Loucy (cell line): Measurements from ENCODE around the gene SLC30A9.

Experiments used
- H2AFZ ChIP-seq: fragments of 200-600 bp; sonication (generic); 2 replicates; pipeline ENCODE4 v1.6.0; 2016; ENCODE audit warnings: antibody characterized with exemption, mild to moderate bottlenecking, low read length, moderate library complexity
- H3F3A ChIP-seq: fragments of 200-600 bp; 2 replicates; pipeline ENCODE4 v1.6.0; 2016; ENCODE audit warnings: antibody characterized with exemption, low read depth, mild to moderate bottlenecking
- H3K27me3 ChIP-seq: fragments of 200-600 bp; sonication (generic); 2 replicates; pipeline ENCODE4 v1.6.1; 2014; ENCODE audit warnings: low read length, mild to moderate bottlenecking; ENCODE audit not compliant: insufficient read depth, poor library complexity, severe bottlenecking
- H3K36me3 ChIP-seq: fragments of 200-600 bp; sonication (generic); 2 replicates; pipeline ENCODE4 v1.6.1; 2016; ENCODE audit warnings: low read length; ENCODE audit not compliant: insufficient read depth
- H3K4me1 ChIP-seq: fragments of 200-600 bp; sonication (generic); 2 replicates; pipeline ENCODE4 v1.5.1; 2014; ENCODE audit warnings: low read length, mild to moderate bottlenecking; ENCODE audit not compliant: insufficient read depth, poor library complexity, severe bottlenecking
- H3K4me2 ChIP-seq: fragments of 200-600 bp; sonication (generic); 2 replicates; pipeline ENCODE4 v1.6.0; 2014; ENCODE audit warnings: antibody characterized with exemption, low read length, low read depth, mild to moderate bottlenecking; ENCODE audit not compliant: poor library complexity, severe bottlenecking
- H3K4me3 ChIP-seq: fragments of 200-600 bp; sonication (generic); 2 replicates; pipeline ENCODE4 v1.5.1; 2014; ENCODE audit warnings: low read length, mild to moderate bottlenecking, mixed read lengths; ENCODE audit not compliant: poor library complexity, severe bottlenecking
- H3K79me2 ChIP-seq: fragments of 200-600 bp; sonication (generic); 2 replicates; pipeline ENCODE4 v1.6.1; 2014; ENCODE audit warnings: low read length; ENCODE audit not compliant: insufficient read depth
- H3K9ac ChIP-seq: fragments of 200-600 bp; sonication (generic); 2 replicates; pipeline ENCODE4 v1.6.0; 2014; ENCODE audit warnings: mild to moderate bottlenecking, low read depth, low read length, moderate library complexity; ENCODE audit not compliant: poor library complexity, severe bottlenecking
- H3K9me2 ChIP-seq: fragments of 200-600 bp; sonication (generic); replicated peaks from 2 replicates; pipeline ENCODE4 v1.6.1; 2016; ENCODE audit warnings: low read depth, low read length, mixed read lengths
- H3K9me3 ChIP-seq: fragments of 200-600 bp; sonication (generic); 2 replicates; pipeline ENCODE4 v1.6.1; 2014; ENCODE audit warnings: mild to moderate bottlenecking, antibody characterized with exemption, low read length, low read depth; ENCODE audit not compliant: insufficient read depth
- H4K20me1 ChIP-seq: fragments of 200-600 bp; sonication (generic); 2 replicates; pipeline ENCODE4 v1.6.0; 2014; ENCODE audit warnings: antibody characterized with exemption, low read length, mild to moderate bottlenecking; ENCODE audit not compliant: insufficient read depth, poor library complexity, severe bottlenecking
- EZH2phosphoT487 ChIP-seq: fragments of 200-600 bp; IDR thresholded peaks from 2 replicates; pipeline ENCODE4 v1.6.1; 2018; ENCODE audit warnings: antibody characterized with exemption, mild to moderate bottlenecking, moderate library complexity, borderline replicate concordance
- TF ChIP-seq, protein P1 (sequence below): fragments of 200-600 bp; sonication (generic); conservative IDR thresholded peaks from 2 replicates; pipeline ENCODE4 v1.5.1; 2014; ENCODE audit warnings: mild to moderate bottlenecking, antibody characterized with exemption, low read length

SLC30A9 gene

DNA sequence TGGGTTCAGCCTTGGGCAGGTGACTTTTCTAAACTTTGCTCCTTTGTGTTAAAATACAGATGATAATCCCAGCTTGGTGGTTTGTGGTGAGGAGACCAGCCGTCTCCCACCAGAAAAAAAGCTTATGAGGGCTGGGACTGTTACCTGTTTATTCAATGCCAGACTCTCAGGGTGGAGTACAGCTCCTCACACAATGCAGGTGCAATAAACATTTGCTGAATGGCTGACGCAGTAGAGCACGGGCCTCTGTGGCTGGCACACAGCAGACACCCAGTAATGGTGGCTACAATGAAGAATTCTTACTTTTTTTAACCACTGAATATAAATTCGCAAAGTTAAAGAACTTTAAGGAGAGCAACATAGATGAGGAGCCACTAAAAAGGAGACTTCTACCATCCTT lies 131.9 kb downstream of the SLC30A9 start:
- Histone ChIP-seq H3K79me2 (no peaks in the 10 kb centered on the region), H3K4me1 (no peaks in the 10 kb centered on the region), H3K4me3 (no peak overlapping the region), H3F3A (no peaks in the 10 kb centered on the region), H4K20me1 (no peaks in the 10 kb centered on the region), H3K27me3 (no peaks in the 10 kb centered on the region), H3K36me3 (no peaks in the 10 kb centered on the region), H3K9me2 (no peaks in the 10 kb centered on the region), H3K4me2 (no peak overlapping the region), H3K9me3 (no peaks in the 10 kb centered on the region), H2AFZ (no peak overlapping the region), H3K9ac (no peak overlapping the region)
- no peak for TF ChIP-seq EZH2phosphoT487
- TF ChIP-seq, protein P1, sequence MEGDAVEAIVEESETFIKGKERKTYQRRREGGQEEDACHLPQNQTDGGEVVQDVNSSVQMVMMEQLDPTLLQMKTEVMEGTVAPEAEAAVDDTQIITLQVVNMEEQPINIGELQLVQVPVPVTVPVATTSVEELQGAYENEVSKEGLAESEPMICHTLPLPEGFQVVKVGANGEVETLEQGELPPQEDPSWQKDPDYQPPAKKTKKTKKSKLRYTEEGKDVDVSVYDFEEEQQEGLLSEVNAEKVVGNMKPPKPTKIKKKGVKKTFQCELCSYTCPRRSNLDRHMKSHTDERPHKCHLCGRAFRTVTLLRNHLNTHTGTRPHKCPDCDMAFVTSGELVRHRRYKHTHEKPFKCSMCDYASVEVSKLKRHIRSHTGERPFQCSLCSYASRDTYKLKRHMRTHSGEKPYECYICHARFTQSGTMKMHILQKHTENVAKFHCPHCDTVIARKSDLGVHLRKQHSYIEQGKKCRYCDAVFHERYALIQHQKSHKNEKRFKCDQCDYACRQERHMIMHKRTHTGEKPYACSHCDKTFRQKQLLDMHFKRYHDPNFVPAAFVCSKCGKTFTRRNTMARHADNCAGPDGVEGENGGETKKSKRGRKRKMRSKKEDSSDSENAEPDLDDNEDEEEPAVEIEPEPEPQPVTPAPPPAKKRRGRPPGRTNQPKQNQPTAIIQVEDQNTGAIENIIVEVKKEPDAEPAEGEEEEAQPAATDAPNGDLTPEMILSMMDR, result no peak

DNA sequence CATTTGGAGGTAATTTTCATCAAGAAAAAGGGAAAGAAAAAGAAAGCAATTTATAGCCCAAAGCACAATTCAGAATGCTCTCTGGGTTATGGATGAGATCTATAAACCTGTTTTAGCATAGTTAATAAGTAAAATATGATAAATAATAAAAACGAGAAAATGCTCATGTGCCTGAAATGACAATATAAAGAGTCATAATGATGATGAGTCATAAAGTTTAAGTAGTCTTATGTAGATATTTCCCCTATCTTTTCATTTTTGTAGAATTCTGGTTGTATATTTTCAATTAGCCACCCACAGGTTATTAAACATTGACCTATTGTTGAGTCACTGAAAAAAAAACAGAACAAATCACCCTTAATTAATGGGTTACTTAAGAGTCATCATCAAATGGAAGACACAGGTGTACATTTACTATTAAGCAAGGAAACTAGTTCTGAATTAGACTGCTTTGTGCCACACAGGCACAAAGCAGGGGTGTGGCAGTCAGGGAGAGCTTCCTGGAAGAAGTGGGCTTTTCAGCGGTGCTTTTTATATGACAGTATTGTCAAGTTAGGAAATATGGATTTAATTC lies 132.8 kb downstream of the SLC30A9 start:
- no peaks in the 10 kb centered on the region for H3F3A ChIP-seq
- no peaks in the 10 kb centered on the region for H3K36me3 ChIP-seq
- H3K79me2 ChIP-seq, result no peaks in the 10 kb centered on the region
- TF ChIP-seq, protein P1, result no peak
- no peak for TF ChIP-seq EZH2phosphoT487
- H2AFZ ChIP-seq, result no peak overlapping the region
- no peaks in the 10 kb centered on the region for H3K4me1 ChIP-seq
- H3K9me3 ChIP-seq, result no peaks in the 10 kb centered on the region
- no peaks in the 10 kb centered on the region for H3K9me2 ChIP-seq
- no peak overlapping the region for H3K9ac ChIP-seq
- no peak overlapping the region for H3K4me3 ChIP-seq
- H4K20me1 ChIP-seq, result no peaks in the 10 kb centered on the region
- H3K4me2 ChIP-seq, result no peak overlapping the region
- no peaks in the 10 kb centered on the region for H3K27me3 ChIP-seq

DNA sequence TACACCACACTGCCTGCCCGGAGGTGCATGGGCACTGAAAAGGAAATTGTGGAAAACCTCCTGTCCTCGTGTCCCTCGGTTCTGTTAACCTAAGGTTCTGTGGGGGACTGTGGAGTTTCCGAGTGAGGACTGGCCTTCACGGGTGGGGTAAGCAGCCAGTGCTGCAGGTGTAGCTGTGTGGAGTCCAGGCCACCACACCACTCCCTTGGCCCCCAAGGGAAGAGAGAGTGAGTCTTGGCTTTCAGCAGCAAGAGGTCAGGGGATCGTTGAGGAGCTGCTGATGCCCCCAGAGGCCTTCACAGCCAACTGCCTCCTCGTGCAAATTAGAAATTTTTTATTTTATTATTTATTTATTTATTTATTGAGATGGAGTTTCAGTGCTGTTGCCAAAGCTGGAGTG lies 141.8 kb downstream of the SLC30A9 start:
- Histone ChIP-seq H3K9me3 (no peaks in the 10 kb centered on the region), H4K20me1 (no peaks in the 10 kb centered on the region), H3K9ac (no peak overlapping the region), H3K4me2 (no peak overlapping the region), H3K36me3 (no peaks in the 10 kb centered on the region), H2AFZ (no peak overlapping the region), H3K27me3 (no peaks in the 10 kb centered on the region), H3F3A (no peaks in the 10 kb centered on the region), H3K9me2 (no peaks in the 10 kb centered on the region), H3K79me2 (no peaks in the 10 kb centered on the region), H3K4me3 (no peak overlapping the region), H3K4me1 (no peaks in the 10 kb centered on the region)
- no peak for TF ChIP-seq EZH2phosphoT487
- TF ChIP-seq, protein P1, result no peak
